Suprapubic skin (tissue), 4 donors: ENCODE measurements around the gene ASCC2.

ENCODE experiments used
- POLR2A ChIP-seq, 2 donors: fragments of 450-650 bp; IDR thresholded peaks; one replicate each; pipeline ENCODE4 v1.6.1; 2017; ENCODE audit warnings: antibody characterized with exemption in 2 of 2, mild to moderate bottlenecking in 2 of 2, moderate library complexity in 2 of 2
- POLR2AphosphoS5 ChIP-seq, 3 donors: sonication (generic); formaldehyde crosslinking; IDR thresholded peaks; one replicate each; pipeline ENCODE4 v1.6.1; 2017; ENCODE audit warnings: antibody characterized with exemption in 3 of 3
- TF ChIP-seq, protein P1 (sequence below), 2 donors: fragments of 200-600 bp in 1 of 2; fragments of 450-650 bp in 1 of 2; sonication (generic) in 1 of 2; IDR thresholded peaks; one replicate each; pipeline ENCODE4 v1.5.1; 2016 to 2019; ENCODE audit warnings: antibody characterized with exemption in 2 of 2, mild to moderate bottlenecking in 1 of 2, moderate library complexity in 1 of 2

DNA sequence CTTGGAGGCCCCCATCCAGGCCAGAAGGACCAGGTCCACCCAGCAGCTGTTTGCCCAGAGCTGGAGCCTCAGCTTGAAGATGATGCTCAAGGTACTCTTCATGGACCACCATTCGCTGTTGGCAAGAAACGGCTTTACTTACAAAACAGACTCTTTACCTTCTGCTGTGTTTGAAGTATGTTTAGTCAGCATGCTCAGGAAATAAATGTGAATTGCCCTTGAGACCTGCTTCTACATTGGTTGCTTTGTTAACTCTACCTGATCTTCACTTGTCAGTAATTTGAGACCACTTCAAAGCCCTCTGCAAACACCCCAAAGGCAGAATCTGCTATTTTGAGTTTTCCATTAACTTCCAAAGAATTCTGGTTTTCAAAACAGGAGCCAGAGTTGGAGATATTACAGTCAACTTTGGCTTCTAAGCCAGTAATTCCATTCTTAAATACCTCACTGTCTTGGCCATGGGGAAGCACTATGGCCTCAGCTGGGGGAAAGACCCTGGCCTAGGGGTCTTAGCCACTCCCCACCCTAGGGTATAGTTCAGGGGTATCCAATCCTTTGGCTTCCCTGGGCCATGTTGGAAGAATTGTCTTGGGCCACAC, 68.3 kb downstream of the ASCC2 start:
- TF ChIP-seq, protein P1, sequence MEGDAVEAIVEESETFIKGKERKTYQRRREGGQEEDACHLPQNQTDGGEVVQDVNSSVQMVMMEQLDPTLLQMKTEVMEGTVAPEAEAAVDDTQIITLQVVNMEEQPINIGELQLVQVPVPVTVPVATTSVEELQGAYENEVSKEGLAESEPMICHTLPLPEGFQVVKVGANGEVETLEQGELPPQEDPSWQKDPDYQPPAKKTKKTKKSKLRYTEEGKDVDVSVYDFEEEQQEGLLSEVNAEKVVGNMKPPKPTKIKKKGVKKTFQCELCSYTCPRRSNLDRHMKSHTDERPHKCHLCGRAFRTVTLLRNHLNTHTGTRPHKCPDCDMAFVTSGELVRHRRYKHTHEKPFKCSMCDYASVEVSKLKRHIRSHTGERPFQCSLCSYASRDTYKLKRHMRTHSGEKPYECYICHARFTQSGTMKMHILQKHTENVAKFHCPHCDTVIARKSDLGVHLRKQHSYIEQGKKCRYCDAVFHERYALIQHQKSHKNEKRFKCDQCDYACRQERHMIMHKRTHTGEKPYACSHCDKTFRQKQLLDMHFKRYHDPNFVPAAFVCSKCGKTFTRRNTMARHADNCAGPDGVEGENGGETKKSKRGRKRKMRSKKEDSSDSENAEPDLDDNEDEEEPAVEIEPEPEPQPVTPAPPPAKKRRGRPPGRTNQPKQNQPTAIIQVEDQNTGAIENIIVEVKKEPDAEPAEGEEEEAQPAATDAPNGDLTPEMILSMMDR (IDR thresholded peaks at IDR 0.05) = no peak
- TF ChIP-seq POLR2A (IDR thresholded peaks at IDR 0.05) (no peak), POLR2AphosphoS5 (IDR thresholded peaks at IDR 0.05) (no peak)
